ENCODE data around the gene DCC. TPM values are rescaled to one million over a fixed set of nuclear protein-coding genes. Genes with fewer than 3 reads are reported as not detected.

DCC gene
- total and polyA plus RNA-seq, 12 donors = under 0.01 to 0.89 (median 0.09) TPM; not detected in 8

GRCh38 chr18:52409727-52410126 is 69.7 kb downstream of the DCC start:
- no peak for ATAC-seq
- DNase-seq = no peak
- Histone ChIP-seq H3K9me3 (no peaks in the 10 kb centered on the region), H3K27me3 (no peaks in the 10 kb centered on the region), H3K27ac (no peak overlapping the region), H3K4me1 (no peaks in the 10 kb centered on the region), H3K4me3 (no peak overlapping the region), H3K36me3 (no peaks in the 10 kb centered on the region)
- intact Hi-C loops (cut with DNase I) = loop anchor here in 1 of 10 donors (10.0 kb wide), 1 partner anchor 65 kb away; the partner anchor contains the start of gene DCC
- TF ChIP-seq, protein P1, sequence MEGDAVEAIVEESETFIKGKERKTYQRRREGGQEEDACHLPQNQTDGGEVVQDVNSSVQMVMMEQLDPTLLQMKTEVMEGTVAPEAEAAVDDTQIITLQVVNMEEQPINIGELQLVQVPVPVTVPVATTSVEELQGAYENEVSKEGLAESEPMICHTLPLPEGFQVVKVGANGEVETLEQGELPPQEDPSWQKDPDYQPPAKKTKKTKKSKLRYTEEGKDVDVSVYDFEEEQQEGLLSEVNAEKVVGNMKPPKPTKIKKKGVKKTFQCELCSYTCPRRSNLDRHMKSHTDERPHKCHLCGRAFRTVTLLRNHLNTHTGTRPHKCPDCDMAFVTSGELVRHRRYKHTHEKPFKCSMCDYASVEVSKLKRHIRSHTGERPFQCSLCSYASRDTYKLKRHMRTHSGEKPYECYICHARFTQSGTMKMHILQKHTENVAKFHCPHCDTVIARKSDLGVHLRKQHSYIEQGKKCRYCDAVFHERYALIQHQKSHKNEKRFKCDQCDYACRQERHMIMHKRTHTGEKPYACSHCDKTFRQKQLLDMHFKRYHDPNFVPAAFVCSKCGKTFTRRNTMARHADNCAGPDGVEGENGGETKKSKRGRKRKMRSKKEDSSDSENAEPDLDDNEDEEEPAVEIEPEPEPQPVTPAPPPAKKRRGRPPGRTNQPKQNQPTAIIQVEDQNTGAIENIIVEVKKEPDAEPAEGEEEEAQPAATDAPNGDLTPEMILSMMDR (IDR thresholded peaks at IDR 0.05) = no peak
- WGBS, 2 donors = 23 to 39% methylated on average over 1 of the region's 1 CpG

DNA sequence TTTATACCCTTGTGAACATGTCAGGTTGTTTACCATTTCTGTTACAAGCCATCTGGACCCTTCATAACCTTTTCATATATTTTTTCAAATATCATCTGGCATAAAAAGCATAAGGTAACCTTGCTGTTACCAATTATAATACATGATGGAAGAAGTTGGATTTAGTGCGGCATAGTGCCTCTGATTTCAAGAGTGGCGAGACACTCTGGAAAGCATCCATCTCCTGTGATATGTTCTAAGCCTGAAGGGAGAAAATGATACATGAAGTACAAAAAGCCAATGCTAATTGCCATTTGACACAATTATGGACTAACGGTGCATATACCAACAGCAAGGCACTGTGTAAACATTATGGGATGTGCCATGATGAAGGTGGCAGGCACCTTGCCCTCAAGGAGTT is 75.1 kb downstream of the DCC start:
- TF ChIP-seq, protein P1 (IDR thresholded peaks at IDR 0.05) = no peak
- intact Hi-C loops (cut with DNase I) = no loop called here
- H3K27ac ChIP-seq = no peak overlapping the region
- H3K4me3 ChIP-seq = no peak overlapping the region
- ATAC-seq = no peak
- H3K27me3 ChIP-seq = no peaks in the 10 kb centered on the region
- DNase-seq = no peak
- H3K36me3 ChIP-seq = no peaks in the 10 kb centered on the region
- 86 to 89% methylated on average over 3 of the region's 3 CpGs for WGBS, 2 donors
- no peaks in the 10 kb centered on the region for H3K4me1 ChIP-seq
- H3K9me3 ChIP-seq = peaks cover 0 to 6% (median 0%) of the 10 kb centered on the region in 11 donors

DNA sequence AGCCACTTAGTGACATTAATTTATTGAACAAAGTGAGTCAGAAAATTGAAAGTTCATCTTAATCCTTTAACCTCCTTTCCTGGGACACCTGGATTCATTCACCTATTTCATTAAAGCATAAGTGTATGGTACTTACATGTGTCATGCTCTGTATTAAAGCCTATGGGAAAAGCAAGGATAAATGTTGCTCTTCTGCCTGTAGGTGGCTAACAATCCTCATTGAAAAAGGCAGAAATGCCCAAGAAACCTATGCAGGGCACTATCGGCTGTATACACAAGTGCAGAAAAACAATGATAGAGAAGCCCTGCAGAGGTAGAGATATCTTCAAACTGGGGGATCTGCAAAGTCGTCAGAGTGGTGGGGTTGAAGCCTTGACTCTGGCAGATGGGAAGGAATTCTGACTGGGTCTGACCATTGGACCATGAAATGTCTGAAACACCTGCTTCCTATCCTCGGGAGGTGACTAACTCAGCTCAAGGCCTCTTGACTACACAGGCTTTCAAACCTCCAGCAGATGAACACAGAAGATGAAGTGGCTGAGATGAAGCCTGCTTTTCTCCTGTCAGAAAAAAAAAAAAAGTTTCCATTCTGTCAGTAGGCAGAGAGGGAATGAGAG is 83.1 kb downstream of the DCC start:
- intact Hi-C loops (cut with DNase I) = no loop called here
- ATAC-seq (no peak), DNase-seq (no peak)
- TF ChIP-seq, protein P1 (IDR thresholded peaks at IDR 0.05) = no peak
- H3K9me3 ChIP-seq = peaks cover 0 to 3% (median 0%) of the 10 kb centered on the region in 11 donors
- no peaks in the 10 kb centered on the region for H3K36me3 ChIP-seq
- no peak overlapping the region for H3K4me3 ChIP-seq
- no peaks in the 10 kb centered on the region for H3K27me3 ChIP-seq
- H3K27ac ChIP-seq = no peak overlapping the region
- no peaks in the 10 kb centered on the region for H3K4me1 ChIP-seq
- 35 to 42% methylated on average over 3 of the region's 3 CpGs for WGBS, 2 donors

DNA sequence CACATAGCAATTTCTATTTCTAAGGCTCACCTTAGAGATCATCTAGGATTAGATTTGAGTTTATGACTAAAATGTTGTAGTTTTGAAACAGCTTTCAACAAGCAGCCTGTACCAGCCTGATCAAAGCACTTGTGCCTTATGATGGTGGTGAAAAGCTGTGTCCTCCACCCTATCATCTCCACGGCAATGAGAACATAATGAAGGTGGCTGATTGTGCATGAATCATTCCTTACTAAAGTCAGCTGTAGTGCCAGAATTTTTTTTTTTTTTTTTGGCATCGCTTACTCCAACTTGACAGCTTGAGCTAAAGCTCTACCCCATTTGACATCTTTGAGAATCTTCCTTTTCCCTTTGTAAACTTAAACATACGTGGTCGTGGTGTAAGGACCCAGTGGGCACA is 86.0 kb downstream of the DCC start:
- 71% methylated on average over 4 of the region's 4 CpGs for WGBS, 2 donors
- DNase-seq (no peak), ATAC-seq (no peak)
- H3K4me3 ChIP-seq = no peak overlapping the region
- H3K9me3 ChIP-seq = no peaks in the 10 kb centered on the region
- no peak overlapping the region for H3K27ac ChIP-seq
- intact Hi-C loops (cut with DNase I) = no loop called here
- H3K27me3 ChIP-seq = no peaks in the 10 kb centered on the region
- no peaks in the 10 kb centered on the region for H3K4me1 ChIP-seq
- TF ChIP-seq, protein P1 (IDR thresholded peaks at IDR 0.05) = no peak
- no peaks in the 10 kb centered on the region for H3K36me3 ChIP-seq
